ENCODE results near the gene AKR1B15. TPM values are rescaled to one million over a fixed set of nuclear protein-coding genes. Genes with fewer than 3 reads are reported as not detected.

Gene AKR1B15
- total RNA-seq, 4 donors from 2014 or later = 0.17 TPM; not detected in 3

DNA sequence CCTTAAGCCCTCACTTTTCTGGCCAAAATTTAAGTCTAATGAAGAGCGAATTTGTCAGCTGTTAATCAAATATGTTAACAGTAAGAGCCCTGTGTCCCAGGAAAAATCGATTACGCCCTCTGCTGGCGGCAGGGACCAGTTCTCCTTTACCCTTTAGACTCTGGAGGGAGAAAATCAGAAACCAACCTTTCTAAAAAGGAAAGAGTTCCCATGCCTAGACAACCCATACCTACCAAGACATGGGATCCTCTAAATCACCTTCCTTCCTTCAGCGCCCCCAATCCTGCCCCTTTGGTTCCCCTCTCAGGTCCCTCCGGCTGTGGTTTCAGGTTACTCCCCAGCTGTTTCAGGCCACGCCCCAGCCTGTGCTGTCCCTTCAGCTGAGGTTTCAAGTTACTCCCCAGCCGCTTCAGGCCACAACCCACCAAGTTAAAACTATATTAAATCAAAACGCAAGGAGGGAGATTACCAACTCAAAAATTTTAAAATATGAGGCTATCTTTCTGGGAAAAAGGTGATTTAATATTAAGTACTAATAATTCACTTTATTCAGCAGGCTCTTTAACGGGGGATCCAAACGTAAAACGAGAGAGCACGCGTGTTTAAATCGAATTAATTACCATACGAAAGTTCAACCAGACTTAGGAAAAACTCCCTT is 1.4 kb upstream of the AKR1B15 start:
- peak overlapping the region in 3 of 4 donors; percentile 14 to 58 (median 45) for H3K27ac ChIP-seq (replicated peaks in 1 of 4)
- H3K4me1 ChIP-seq = peaks cover 0 to 8% (median 2%) of the 10 kb centered on the region in 4 donors
- no peaks in the 10 kb centered on the region for H3K9me3 ChIP-seq
- DNase-seq (ENCODE audit: extremely low spot score) = no peak
- no peaks in the 10 kb centered on the region for H3K36me3 ChIP-seq
- TF ChIP-seq EP300 (IDR thresholded peaks at IDR 0.05) (no peak), POLR2AphosphoS5 (IDR thresholded peaks at IDR 0.05) (peak in 1 of 2 donors; percentile 12), POLR2A (IDR thresholded peaks at IDR 0.05; ENCODE audit: low read depth) (no peak)
- TF ChIP-seq, protein P1, sequence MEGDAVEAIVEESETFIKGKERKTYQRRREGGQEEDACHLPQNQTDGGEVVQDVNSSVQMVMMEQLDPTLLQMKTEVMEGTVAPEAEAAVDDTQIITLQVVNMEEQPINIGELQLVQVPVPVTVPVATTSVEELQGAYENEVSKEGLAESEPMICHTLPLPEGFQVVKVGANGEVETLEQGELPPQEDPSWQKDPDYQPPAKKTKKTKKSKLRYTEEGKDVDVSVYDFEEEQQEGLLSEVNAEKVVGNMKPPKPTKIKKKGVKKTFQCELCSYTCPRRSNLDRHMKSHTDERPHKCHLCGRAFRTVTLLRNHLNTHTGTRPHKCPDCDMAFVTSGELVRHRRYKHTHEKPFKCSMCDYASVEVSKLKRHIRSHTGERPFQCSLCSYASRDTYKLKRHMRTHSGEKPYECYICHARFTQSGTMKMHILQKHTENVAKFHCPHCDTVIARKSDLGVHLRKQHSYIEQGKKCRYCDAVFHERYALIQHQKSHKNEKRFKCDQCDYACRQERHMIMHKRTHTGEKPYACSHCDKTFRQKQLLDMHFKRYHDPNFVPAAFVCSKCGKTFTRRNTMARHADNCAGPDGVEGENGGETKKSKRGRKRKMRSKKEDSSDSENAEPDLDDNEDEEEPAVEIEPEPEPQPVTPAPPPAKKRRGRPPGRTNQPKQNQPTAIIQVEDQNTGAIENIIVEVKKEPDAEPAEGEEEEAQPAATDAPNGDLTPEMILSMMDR (IDR thresholded peaks at IDR 0.05) = peak; percentile 78 to 90 (median 79)
- H3K4me3 ChIP-seq = peak overlapping the region; percentile 42 to 56 (median 44)
- 13% methylated on average over 16 of the region's 16 CpGs for whole genome bisulfite sequencing
- intact Hi-C loops (cut with DNase I) = loop anchor here (5.0 to 10.0 kb wide), 2 partner anchors 60 to 113 kb away; no protein-coding TSS in a partner anchor
- no peaks in the 10 kb centered on the region for H3K27me3 ChIP-seq

DNA sequence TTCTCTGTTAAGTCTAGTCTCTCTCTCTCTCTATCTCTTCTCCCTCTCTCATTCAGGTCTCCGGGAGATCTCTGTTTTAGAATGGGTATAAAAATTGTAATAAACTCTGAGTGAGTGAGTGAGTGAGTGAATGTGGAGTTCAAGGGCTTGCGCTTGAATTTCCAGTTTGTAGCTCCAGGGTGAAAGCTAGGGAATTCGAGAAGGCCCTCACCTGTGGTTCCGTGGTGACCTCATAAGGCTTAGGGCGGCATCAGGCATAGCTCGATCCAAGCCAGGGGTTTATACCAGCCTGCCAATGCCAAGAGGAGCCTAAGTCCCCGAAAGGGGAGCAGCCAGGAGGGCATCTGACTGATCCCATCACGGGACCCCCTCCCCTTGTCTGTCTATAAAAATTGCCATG is 456 bp downstream of the AKR1B15 start:
- Histone ChIP-seq H3K27ac (replicated peaks in 1 of 4) (no peak overlapping the region), H3K27me3 (no peaks in the 10 kb centered on the region), H3K36me3 (no peaks in the 10 kb centered on the region), H3K4me1 (peaks cover 0 to 8% (median 2%) of the 10 kb centered on the region in 4 donors), H3K4me3 (no peak overlapping the region), H3K9me3 (no peaks in the 10 kb centered on the region)
- TF ChIP-seq, protein P1 (IDR thresholded peaks at IDR 0.05) = no peak
- TF ChIP-seq POLR2A (IDR thresholded peaks at IDR 0.05; ENCODE audit: low read depth) (no peak), EP300 (IDR thresholded peaks at IDR 0.05) (no peak), POLR2AphosphoS5 (IDR thresholded peaks at IDR 0.05) (no peak)
- DNase-seq (ENCODE audit: extremely low spot score) = no peak
- intact Hi-C loops (cut with DNase I) = loop anchor here (5.0 to 10.0 kb wide), 2 partner anchors 58 to 115 kb away; no protein-coding TSS in a partner anchor
- WGBS = 88% methylated on average over 8 of the region's 8 CpGs

DNA sequence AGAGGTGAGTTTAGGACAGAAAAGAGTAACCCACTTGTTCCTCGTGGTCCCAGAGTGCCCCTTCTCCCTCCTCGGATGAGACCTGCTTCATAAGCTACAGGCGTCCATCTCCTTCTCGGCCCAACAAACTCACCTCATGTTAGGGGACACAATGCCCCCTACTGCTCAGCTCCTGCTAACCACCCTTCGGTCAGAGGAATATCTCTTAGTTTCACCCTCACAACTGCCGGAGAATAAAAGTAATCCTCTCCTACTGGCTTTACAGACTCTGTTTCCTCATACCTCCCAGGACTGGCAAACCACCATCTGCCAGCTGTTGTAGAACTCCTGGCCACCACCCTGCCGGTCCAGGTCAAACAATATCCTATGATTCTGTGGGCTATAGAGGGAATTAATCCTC is 3.2 kb downstream of the AKR1B15 start:
- 74% methylated on average over 7 of the region's 7 CpGs for WGBS
- no peak overlapping the region for H3K4me3 ChIP-seq
- no peaks in the 10 kb centered on the region for H3K36me3 ChIP-seq
- H3K4me1 ChIP-seq = peaks cover 0 to 4% (median 2%) of the 10 kb centered on the region in 4 donors
- intact Hi-C loops (cut with DNase I) = no loop called here
- no peak for TF ChIP-seq POLR2A (IDR thresholded peaks at IDR 0.05; ENCODE audit: low read depth)
- no peak for TF ChIP-seq POLR2AphosphoS5 (IDR thresholded peaks at IDR 0.05)
- no peak for TF ChIP-seq EP300 (IDR thresholded peaks at IDR 0.05)
- TF ChIP-seq, protein P1 (IDR thresholded peaks at IDR 0.05) = no peak
- H3K9me3 ChIP-seq = no peaks in the 10 kb centered on the region
- no peak for DNase-seq (ENCODE audit: extremely low spot score)
- no peak overlapping the region for H3K27ac ChIP-seq (replicated peaks in 1 of 4)
- no peaks in the 10 kb centered on the region for H3K27me3 ChIP-seq

DNA sequence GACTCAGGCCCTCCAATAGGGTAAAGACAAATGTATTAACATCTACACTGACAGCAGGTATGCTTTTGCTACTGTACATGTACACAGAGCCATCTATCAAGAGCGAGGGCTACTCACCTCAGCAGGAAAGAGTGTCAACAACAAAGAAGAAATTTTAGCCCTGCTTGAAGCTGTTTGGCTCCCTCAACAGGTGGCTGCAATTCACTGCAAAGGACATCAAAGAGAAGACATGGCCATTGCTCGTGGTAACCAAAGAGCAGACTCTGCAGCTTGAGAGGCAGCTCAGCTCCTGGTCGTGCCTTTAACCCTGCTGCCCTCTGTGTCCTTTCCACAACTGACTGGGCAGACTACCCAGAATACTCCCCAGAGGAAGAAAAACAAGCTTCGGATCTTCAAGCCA is 5.1 kb downstream of the AKR1B15 start:
- Histone ChIP-seq H3K36me3 (no peaks in the 10 kb centered on the region), H3K27ac (replicated peaks in 1 of 4) (no peak overlapping the region), H3K4me1 (no peaks in the 10 kb centered on the region), H3K9me3 (no peaks in the 10 kb centered on the region), H3K4me3 (no peak overlapping the region), H3K27me3 (no peaks in the 10 kb centered on the region)
- intact Hi-C loops (cut with DNase I) = no loop called here
- TF ChIP-seq EP300 (IDR thresholded peaks at IDR 0.05) (no peak), POLR2AphosphoS5 (IDR thresholded peaks at IDR 0.05) (no peak)
- TF ChIP-seq, protein P1 (IDR thresholded peaks at IDR 0.05) = no peak
- WGBS = 82% methylated on average over 4 of the region's 4 CpGs
- no peak for DNase-seq (ENCODE audit: extremely low spot score)

Measured in esophagus muscularis mucosa (tissue), 4 donors.